Gastrocnemius medialis (tissue), 4 donors: ENCODE measurements around the gene DNM2.

ENCODE experiments used
- POLR2A ChIP-seq, 2 donors: fragments of 450-650 bp; IDR thresholded peaks; one replicate each; pipeline ENCODE4 v1.6.1; 2017; ENCODE audit warnings: antibody characterized with exemption in 2 of 2, mild to moderate bottlenecking in 2 of 2, moderate library complexity in 2 of 2
- TF ChIP-seq, protein P1 (sequence below), 5 experiments: fragments of 450-650 bp in 3 of 5; fragments of 200-600 bp in 2 of 5; sonication (generic) in 2 of 5; IDR thresholded peaks in 4 of 5; conservative IDR thresholded peaks in 1 of 5; 1 replicate in 4 of 5; 2 replicates in 1 of 5; pipeline ENCODE4 v1.5.1; 2016 to 2019; ENCODE audit warnings: antibody characterized with exemption in 5 of 5, mild to moderate bottlenecking in 3 of 5, moderate library complexity in 3 of 5

DNA sequence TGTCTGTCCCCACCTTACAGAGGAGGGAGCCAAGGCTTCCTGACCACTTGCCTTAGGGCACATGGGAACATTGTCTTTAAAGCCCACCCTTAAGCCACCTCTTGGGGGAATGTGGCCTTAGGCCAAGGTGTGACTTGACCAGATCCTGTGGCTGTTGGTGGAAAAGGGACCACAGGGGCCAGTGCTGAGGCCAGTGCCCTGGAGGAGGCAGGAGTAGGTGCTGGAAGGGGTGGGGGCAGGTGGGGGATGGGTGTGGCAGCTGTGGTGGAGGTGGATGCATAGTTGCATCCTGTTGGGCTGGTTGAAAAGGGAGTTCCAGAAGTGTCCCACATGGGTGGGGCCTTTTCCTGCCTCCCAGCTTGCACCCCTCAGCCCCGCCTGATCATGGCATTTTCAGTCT is 44.8 kb downstream of the DNM2 start:
- TF ChIP-seq, protein P1, sequence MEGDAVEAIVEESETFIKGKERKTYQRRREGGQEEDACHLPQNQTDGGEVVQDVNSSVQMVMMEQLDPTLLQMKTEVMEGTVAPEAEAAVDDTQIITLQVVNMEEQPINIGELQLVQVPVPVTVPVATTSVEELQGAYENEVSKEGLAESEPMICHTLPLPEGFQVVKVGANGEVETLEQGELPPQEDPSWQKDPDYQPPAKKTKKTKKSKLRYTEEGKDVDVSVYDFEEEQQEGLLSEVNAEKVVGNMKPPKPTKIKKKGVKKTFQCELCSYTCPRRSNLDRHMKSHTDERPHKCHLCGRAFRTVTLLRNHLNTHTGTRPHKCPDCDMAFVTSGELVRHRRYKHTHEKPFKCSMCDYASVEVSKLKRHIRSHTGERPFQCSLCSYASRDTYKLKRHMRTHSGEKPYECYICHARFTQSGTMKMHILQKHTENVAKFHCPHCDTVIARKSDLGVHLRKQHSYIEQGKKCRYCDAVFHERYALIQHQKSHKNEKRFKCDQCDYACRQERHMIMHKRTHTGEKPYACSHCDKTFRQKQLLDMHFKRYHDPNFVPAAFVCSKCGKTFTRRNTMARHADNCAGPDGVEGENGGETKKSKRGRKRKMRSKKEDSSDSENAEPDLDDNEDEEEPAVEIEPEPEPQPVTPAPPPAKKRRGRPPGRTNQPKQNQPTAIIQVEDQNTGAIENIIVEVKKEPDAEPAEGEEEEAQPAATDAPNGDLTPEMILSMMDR (IDR thresholded peaks at IDR 0.05 in 4 of 5, conservative IDR thresholded peaks at IDR 0.05 in 1 of 5), result no peak
- no peak for TF ChIP-seq POLR2A (IDR thresholded peaks at IDR 0.05)
